ENCODE measurements around the gene ZBTB42.
"Not testable (repeated sequence)": the region's sequence is repeated elsewhere in the genome, so short reads cannot be mapped to it uniquely, and the experiment has no call there.

Gene ZBTB42

GRCh38 chr14:104805326-104805678 lies 4.4 kb downstream of the ZBTB42 start:
- Mint-ChIP-seq H3K4me1 (peaks cover 16% of the 10 kb centered on the region), H3K27ac (peak overlapping the region; percentile 72), H3K27me3 (no peaks in the 10 kb centered on the region), H3K9me3 (no peaks in the 10 kb centered on the region), H3K4me3 (no peak overlapping the region), H3K36me3 (no peaks in the 10 kb centered on the region)

GRCh38 chr14:104805941-104806624 lies 5.2 kb downstream of the ZBTB42 start:
- H3K4me3 Mint-ChIP-seq: no peak overlapping the region
- H3K27ac Mint-ChIP-seq: peak overlapping the region; percentile 11
- no peaks in the 10 kb centered on the region for H3K9me3 Mint-ChIP-seq
- H3K27me3 Mint-ChIP-seq: no peaks in the 10 kb centered on the region
- H3K4me1 Mint-ChIP-seq: peaks cover 19% of the 10 kb centered on the region
- H3K36me3 Mint-ChIP-seq: no peaks in the 10 kb centered on the region

GRCh38 chr14:104806625-104807465 lies 5.9 kb downstream of the ZBTB42 start:
- H3K4me1 Mint-ChIP-seq: peaks cover 11% of the 10 kb centered on the region
- no peak overlapping the region for H3K27ac Mint-ChIP-seq
- no peaks in the 10 kb centered on the region for H3K9me3 Mint-ChIP-seq
- H3K36me3 Mint-ChIP-seq: no peaks in the 10 kb centered on the region
- no peak overlapping the region for H3K4me3 Mint-ChIP-seq
- H3K27me3 Mint-ChIP-seq: no peaks in the 10 kb centered on the region

- no peaks in the 10 kb centered on the region for H3K9me3 Mint-ChIP-seq
- H3K27me3 Mint-ChIP-seq: no peaks in the 10 kb centered on the region
- H3K36me3 Mint-ChIP-seq: no peaks in the 10 kb centered on the region
- H3K27ac Mint-ChIP-seq: no peak overlapping the region
- no peak overlapping the region for H3K4me3 Mint-ChIP-seq
- peaks cover 7% of the 10 kb centered on the region for H3K4me1 Mint-ChIP-seq
Measured at GRCh38 chr14:104808456-104808855, 7.6 kb downstream of the ZBTB42 start.

GRCh38 chr14:104810316-104810715 lies 9.4 kb downstream of the ZBTB42 start:
- no peaks in the 10 kb centered on the region for H3K9me3 Mint-ChIP-seq
- no peak overlapping the region for H3K4me3 Mint-ChIP-seq
- no peaks in the 10 kb centered on the region for H3K36me3 Mint-ChIP-seq
- H3K4me1 Mint-ChIP-seq: peaks cover 20% of the 10 kb centered on the region
- no peak overlapping the region for H3K27ac Mint-ChIP-seq
- no peaks in the 10 kb centered on the region for H3K27me3 Mint-ChIP-seq

- Mint-ChIP-seq H3K36me3 (no peaks in the 10 kb centered on the region), H3K27me3 (no peaks in the 10 kb centered on the region), H3K4me1 (peaks cover 17% of the 10 kb centered on the region), H3K4me3 (peak overlapping the region; percentile 68), H3K27ac (no peak overlapping the region), H3K9me3 (no peaks in the 10 kb centered on the region)
Measured at GRCh38 chr14:104813286-104813685, 12.4 kb downstream of the ZBTB42 start.

- not testable (repeated sequence) for H3K9me3 Mint-ChIP-seq, H3K36me3 Mint-ChIP-seq, H3K27ac Mint-ChIP-seq, H3K27me3 Mint-ChIP-seq
- Mint-ChIP-seq H3K4me1 (peaks cover 17% of the 10 kb centered on the region), H3K4me3 (peak overlapping the region; percentile 94)
Measured at GRCh38 chr14:104814701-104815100, 13.8 kb downstream of the ZBTB42 start.

- Mint-ChIP-seq H3K9me3 (no peaks in the 10 kb centered on the region), H3K36me3 (no peaks in the 10 kb centered on the region), H3K27ac (peak overlapping the region; percentile 96), H3K27me3 (no peaks in the 10 kb centered on the region), H3K4me3 (peak overlapping the region; percentile 94), H3K4me1 (peaks cover 14% of the 10 kb centered on the region)
Measured at GRCh38 chr14:104816616-104816884, 15.6 kb downstream of the ZBTB42 start.

- peaks cover 14% of the 10 kb centered on the region for H3K4me1 Mint-ChIP-seq
- peak overlapping the region; percentile 33 for H3K4me3 Mint-ChIP-seq
- H3K27me3 Mint-ChIP-seq: no peaks in the 10 kb centered on the region
- peak overlapping the region; percentile 8 for H3K27ac Mint-ChIP-seq
- H3K9me3 Mint-ChIP-seq: no peaks in the 10 kb centered on the region
- H3K36me3 Mint-ChIP-seq: no peaks in the 10 kb centered on the region
Measured at GRCh38 chr14:104817930-104818713, 17.2 kb downstream of the ZBTB42 start.

GRCh38 chr14:104818714-104819161 lies 17.8 kb downstream of the ZBTB42 start:
- peak overlapping the region; percentile 33 for H3K4me3 Mint-ChIP-seq
- peaks cover 9% of the 10 kb centered on the region for H3K4me1 Mint-ChIP-seq
- H3K36me3 Mint-ChIP-seq: no peaks in the 10 kb centered on the region
- no peaks in the 10 kb centered on the region for H3K27me3 Mint-ChIP-seq
- H3K9me3 Mint-ChIP-seq: no peaks in the 10 kb centered on the region
- H3K27ac Mint-ChIP-seq: no peak overlapping the region

GRCh38 chr14:104819361-104819781 lies 18.5 kb downstream of the ZBTB42 start:
- H3K27ac Mint-ChIP-seq: no peak overlapping the region
- no peaks in the 10 kb centered on the region for H3K36me3 Mint-ChIP-seq
- no peak overlapping the region for H3K4me3 Mint-ChIP-seq
- no peaks in the 10 kb centered on the region for H3K9me3 Mint-ChIP-seq
- H3K4me1 Mint-ChIP-seq: peaks cover 3% of the 10 kb centered on the region
- no peaks in the 10 kb centered on the region for H3K27me3 Mint-ChIP-seq

- Mint-ChIP-seq H3K27ac (no peak overlapping the region), H3K27me3 (no peaks in the 10 kb centered on the region), H3K4me1 (peaks cover 10% of the 10 kb centered on the region), H3K36me3 (no peaks in the 10 kb centered on the region), H3K9me3 (no peaks in the 10 kb centered on the region), H3K4me3 (no peak overlapping the region)
Measured at GRCh38 chr14:104820669-104821228, 19.8 kb downstream of the ZBTB42 start.

- no peaks in the 10 kb centered on the region for H3K27me3 Mint-ChIP-seq
- H3K4me3 Mint-ChIP-seq: no peak overlapping the region
- no peaks in the 10 kb centered on the region for H3K36me3 Mint-ChIP-seq
- no peaks in the 10 kb centered on the region for H3K9me3 Mint-ChIP-seq
- H3K4me1 Mint-ChIP-seq: peaks cover 14% of the 10 kb centered on the region
- H3K27ac Mint-ChIP-seq: no peak overlapping the region
Measured at GRCh38 chr14:104821229-104821945, 20.5 kb downstream of the ZBTB42 start.

GRCh38 chr14:104821971-104822608 lies 21.2 kb downstream of the ZBTB42 start:
- peaks cover 16% of the 10 kb centered on the region for H3K4me1 Mint-ChIP-seq
- no peaks in the 10 kb centered on the region for H3K27me3 Mint-ChIP-seq
- no peak overlapping the region for H3K27ac Mint-ChIP-seq
- no peak overlapping the region for H3K4me3 Mint-ChIP-seq
- H3K9me3 Mint-ChIP-seq: no peaks in the 10 kb centered on the region
- H3K36me3 Mint-ChIP-seq: no peaks in the 10 kb centered on the region
